GM13976 (cell line): ENCODE measurements around the gene LYZL6.
"Not testable (repeated sequence)": the region's sequence is repeated elsewhere in the genome, so short reads cannot be mapped to it uniquely, and the experiment has no call there.

Source experiments
- DNase-seq: peaks from one replicate; pipeline ENCODE4 v3.0.0; 2012; ENCODE audit warnings: low spot score
- CTCF ChIP-seq: IDR thresholded peaks from 2 replicates; pipeline ENCODE4 v1.5.1; 2012; ENCODE audit warnings: borderline replicate concordance, mild to moderate bottlenecking; ENCODE audit not compliant: insufficient read depth; ENCODE audit errors: extremely low read depth, missing control alignments, control extremely low read depth
- in situ Hi-C: fragments of 300-500 bp; cut with MboI; formaldehyde crosslinking; loops from one replicate; pipeline ENCODE4 v1.12.0; 2022; ENCODE audit warnings: low sequenced_read_pairs, mixed read lengths, inconsistent platforms; ENCODE audit not compliant: unreplicated experiment

Gene LYZL6

GRCh38 chr17:35901631-35902175 is 41.8 kb downstream of the LYZL6 start:
- TF ChIP-seq CTCF, result no peak
- in situ Hi-C loops, result no loop called here

GRCh38 chr17:35900708-35901480 is 42.6 kb downstream of the LYZL6 start:
- no peak for DNase-seq
- no peak for TF ChIP-seq CTCF
- in situ Hi-C loops, result no loop called here

More at GRCh38 chr17:35901631-35902175, 41.8 kb downstream of the LYZL6 start:
- DNase-seq, result no peak

GRCh38 chr17:35900280-35900679 is 43.2 kb downstream of the LYZL6 start:
- no peak for TF ChIP-seq CTCF
- in situ Hi-C loops, result no loop called here
- DNase-seq, result no peak

- no peak for DNase-seq
- in situ Hi-C loops, result no loop called here
- no peak for TF ChIP-seq CTCF
Observed at GRCh38 chr17:35898283-35899070, 45.0 kb downstream of the LYZL6 start.

GRCh38 chr17:35897772-35898171 is 45.7 kb downstream of the LYZL6 start:
- DNase-seq, in situ Hi-C loops: not testable (repeated sequence)

GRCh38 chr17:35895636-35896587 is 47.6 kb downstream of the LYZL6 start:
- DNase-seq, result peak; percentile 59
- TF ChIP-seq CTCF, result no peak
- in situ Hi-C loops, result no loop called here
